GM12872 (cell line): ENCODE data around the gene CIZ1.

Experiments
- TF ChIP-seq, protein P1 (sequence below): IDR thresholded peaks from 3 replicates; pipeline ENCODE4 v1.5.1; 2011; ENCODE audit warnings: low read depth, mild to moderate bottlenecking, low read length, moderate library complexity; ENCODE audit not compliant: insufficient read depth

Gene CIZ1

GRCh38 chr9:128224877-128225276, 33.5 kb upstream of the CIZ1 start:
- TF ChIP-seq, protein P1, sequence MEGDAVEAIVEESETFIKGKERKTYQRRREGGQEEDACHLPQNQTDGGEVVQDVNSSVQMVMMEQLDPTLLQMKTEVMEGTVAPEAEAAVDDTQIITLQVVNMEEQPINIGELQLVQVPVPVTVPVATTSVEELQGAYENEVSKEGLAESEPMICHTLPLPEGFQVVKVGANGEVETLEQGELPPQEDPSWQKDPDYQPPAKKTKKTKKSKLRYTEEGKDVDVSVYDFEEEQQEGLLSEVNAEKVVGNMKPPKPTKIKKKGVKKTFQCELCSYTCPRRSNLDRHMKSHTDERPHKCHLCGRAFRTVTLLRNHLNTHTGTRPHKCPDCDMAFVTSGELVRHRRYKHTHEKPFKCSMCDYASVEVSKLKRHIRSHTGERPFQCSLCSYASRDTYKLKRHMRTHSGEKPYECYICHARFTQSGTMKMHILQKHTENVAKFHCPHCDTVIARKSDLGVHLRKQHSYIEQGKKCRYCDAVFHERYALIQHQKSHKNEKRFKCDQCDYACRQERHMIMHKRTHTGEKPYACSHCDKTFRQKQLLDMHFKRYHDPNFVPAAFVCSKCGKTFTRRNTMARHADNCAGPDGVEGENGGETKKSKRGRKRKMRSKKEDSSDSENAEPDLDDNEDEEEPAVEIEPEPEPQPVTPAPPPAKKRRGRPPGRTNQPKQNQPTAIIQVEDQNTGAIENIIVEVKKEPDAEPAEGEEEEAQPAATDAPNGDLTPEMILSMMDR: no peak

GRCh38 chr9:128222880-128223670, 31.7 kb upstream of the CIZ1 start:
- TF ChIP-seq, protein P1: no peak

DNA sequence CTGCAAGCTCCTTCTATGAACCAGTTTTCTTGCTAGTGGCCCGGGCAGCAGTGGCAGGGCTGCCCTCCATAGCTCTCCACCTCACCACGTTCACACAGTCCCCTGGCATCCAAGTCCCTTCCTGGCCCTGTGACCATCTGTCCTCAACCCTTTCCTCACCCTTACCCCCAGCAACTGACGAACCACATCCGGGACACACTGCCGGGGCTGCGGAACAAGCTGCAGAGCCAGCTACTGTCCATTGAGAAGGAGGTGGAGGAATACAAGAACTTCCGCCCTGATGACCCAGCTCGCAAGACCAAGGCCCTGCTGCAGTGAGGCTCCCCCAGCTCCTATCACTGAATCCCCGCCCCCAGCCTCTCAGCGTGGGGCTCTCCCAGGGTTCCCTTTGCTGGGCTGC, 30.7 kb upstream of the CIZ1 start:
- TF ChIP-seq, protein P1: no peak

DNA sequence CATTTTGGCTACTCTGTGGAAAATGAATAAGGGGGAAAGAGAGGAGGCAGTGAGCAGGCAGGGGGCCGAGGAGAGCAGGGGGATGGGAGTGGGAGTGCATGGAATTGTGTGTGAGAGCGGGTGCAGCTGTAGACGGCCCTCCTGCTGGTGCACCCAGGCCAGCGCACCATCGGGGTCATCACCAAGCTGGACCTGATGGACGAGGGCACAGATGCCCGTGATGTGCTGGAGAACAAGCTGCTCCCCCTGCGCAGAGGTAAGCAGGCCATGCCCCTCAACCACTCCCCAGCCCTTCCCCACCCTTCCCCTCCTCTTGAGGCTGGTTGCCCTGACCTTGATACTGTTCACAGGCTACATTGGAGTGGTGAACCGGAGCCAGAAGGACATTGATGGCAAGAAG, 28.5 kb upstream of the CIZ1 start:
- TF ChIP-seq, protein P1: no peak

DNA sequence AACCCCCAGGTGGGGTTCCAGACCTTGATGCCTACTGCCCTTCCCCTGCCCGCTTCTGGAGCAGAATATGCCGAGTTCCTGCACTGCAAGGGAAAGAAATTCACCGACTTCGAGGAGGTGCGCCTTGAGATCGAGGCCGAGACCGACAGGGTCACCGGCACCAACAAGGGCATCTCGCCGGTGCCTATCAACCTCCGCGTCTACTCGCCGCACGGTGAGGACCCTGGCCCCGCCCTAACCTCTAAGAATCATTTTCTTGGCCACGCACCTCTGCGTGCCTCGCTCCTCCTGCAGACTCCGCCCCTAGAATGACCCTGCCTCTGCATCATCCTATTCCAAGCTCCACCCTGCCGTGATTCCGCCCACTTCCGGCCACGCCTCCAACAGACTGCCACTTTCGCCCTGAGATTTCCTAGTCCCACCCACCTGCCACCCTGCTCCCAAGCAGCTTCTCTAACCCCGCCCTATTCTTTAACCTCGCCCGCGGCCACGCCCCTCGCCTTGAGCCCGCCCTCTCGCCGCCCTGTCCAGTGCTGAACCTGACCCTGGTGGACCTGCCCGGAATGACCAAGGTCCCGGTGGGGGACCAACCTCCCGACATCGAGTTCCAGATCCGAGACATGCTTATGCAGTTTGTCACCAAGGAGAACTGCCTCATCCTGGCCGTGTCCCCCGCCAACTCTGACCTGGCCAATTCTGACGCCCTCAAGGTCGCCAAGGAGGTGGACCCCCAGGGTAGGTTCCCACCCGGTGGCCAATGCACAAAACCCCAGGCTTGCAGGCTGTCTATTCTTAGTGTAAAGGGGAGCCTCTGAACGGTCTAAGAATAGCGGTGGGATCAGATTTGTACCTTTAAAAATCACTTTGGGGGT, 27.4 kb upstream of the CIZ1 start:
- TF ChIP-seq, protein P1: no peak

- TF ChIP-seq, protein P1: no peak
Measured at GRCh38 chr9:128218172-128218517, 26.8 kb upstream of the CIZ1 start.

DNA sequence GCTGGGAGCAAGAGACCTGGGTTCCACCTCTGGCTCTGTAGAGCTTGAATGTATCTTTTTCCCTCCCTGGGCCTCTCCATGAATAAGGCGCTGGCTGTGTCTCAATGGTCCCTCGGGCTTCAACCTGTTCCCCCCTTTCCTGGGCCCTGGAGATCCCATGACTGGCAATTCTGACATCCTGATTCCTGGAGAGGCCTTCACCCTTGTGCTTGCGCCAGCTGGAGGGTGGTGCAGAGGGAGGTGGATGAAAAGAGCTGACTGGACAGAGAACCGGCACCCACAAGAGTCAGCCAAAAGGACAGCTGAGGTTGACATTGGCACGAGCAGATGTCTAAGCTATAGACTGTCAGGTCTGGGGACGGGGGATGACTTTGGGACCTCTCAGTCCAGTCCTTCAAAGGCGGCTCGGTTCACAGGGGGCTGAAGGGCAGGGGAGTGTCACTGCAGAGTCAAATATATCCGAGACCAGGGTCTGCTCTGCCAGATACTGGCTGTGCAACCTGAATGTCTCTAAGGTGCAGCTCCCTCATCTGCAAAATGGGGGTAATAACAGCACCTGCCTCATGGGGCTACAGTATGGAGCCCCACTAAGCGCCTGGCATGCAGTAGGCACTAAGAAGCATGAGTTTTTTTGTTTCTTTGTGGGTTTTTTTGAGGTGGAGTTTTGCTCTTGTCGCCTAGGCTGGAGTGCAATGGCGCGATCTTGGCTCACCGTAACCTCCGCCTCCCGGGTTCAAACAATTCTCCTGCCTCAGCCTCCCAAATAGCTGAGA, 25.6 kb upstream of the CIZ1 start:
- TF ChIP-seq, protein P1: no peak
